ENCODE measurements around the gene ZBTB32. TPM values are rescaled to one million over a fixed set of nuclear protein-coding genes. Genes with fewer than 3 reads are reported as not detected.
A peak's percentile ranks its signal among the peaks of the same experiment; 100 is the strongest.

ZBTB32 gene
- total and polyA plus RNA-seq, 7 donors = 3.1 TPM; not detected in 6

DNA sequence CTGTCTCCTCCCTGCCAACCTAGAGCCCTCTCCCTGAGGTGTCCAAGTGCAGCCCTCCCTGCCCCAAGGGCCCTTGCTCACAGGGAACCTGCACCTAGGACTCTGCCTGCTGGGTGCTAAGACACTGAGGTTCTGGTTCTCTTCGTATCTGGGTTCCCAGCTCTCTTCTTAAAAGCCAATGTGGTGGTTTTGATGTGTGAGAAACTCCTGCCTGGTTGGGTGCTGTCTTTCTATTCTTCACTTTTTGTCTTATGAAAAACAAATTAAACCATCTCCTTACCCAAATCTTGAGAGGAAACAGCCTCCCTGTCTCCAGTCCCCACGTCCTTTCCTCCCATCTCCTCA is 9.1 kb downstream of the ZBTB32 start:
- WGBS, 2 donors = 69 to 86% methylated on average over 2 of the region's 2 CpGs
- DNase-seq = no peak
- TF ChIP-seq, protein P1, sequence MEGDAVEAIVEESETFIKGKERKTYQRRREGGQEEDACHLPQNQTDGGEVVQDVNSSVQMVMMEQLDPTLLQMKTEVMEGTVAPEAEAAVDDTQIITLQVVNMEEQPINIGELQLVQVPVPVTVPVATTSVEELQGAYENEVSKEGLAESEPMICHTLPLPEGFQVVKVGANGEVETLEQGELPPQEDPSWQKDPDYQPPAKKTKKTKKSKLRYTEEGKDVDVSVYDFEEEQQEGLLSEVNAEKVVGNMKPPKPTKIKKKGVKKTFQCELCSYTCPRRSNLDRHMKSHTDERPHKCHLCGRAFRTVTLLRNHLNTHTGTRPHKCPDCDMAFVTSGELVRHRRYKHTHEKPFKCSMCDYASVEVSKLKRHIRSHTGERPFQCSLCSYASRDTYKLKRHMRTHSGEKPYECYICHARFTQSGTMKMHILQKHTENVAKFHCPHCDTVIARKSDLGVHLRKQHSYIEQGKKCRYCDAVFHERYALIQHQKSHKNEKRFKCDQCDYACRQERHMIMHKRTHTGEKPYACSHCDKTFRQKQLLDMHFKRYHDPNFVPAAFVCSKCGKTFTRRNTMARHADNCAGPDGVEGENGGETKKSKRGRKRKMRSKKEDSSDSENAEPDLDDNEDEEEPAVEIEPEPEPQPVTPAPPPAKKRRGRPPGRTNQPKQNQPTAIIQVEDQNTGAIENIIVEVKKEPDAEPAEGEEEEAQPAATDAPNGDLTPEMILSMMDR (IDR thresholded peaks at IDR 0.05) = no peak
- TF ChIP-seq EP300 (IDR thresholded peaks at IDR 0.05) (no peak), POLR2A (IDR thresholded peaks at IDR 0.05) (no peak), POLR2AphosphoS5 (IDR thresholded peaks at IDR 0.05) (no peak)
- H3K4me1 ChIP-seq = peaks cover 0 to 17% (median 13%) of the 10 kb centered on the region in 4 donors
- no peaks in the 10 kb centered on the region for H3K27me3 ChIP-seq
- no peaks in the 10 kb centered on the region for H3K36me3 ChIP-seq
- intact Hi-C loops (cut with DNase I) = no loop called here
- H3K9me3 ChIP-seq = no peaks in the 10 kb centered on the region
- no peak overlapping the region for H3K27ac ChIP-seq
- no peak overlapping the region for H3K4me3 ChIP-seq

DNA sequence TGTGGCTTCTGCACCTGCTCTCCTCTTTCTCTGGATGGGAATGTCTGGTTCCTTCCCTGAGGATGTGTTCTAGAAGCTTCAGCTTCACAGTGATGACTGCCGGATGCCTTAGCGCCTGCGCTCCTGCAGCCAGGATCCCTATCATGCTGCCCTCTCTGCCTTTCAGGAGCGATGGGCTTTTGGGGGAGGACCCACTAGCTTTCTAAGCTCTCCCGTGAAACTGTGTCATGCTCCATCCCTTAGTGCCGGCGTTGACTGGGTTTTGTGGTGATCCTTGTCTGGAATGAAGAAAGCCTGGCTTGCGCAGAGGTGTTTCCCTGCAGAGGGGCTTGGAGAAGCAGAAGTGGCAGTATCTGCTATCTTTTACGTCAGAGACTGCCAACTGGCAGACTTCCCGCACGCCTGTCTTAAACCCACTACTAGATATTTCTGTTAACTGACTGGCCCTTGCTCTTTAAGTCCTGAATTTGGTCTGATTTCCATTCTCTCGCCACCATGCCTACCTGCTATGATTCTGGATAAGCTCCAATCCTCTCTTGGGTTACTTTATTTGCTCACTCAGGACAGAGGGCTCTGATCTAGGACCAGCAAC is 9.6 kb downstream of the ZBTB32 start:
- peaks cover 0 to 22% (median 18%) of the 10 kb centered on the region in 4 donors for H3K4me1 ChIP-seq

DNA sequence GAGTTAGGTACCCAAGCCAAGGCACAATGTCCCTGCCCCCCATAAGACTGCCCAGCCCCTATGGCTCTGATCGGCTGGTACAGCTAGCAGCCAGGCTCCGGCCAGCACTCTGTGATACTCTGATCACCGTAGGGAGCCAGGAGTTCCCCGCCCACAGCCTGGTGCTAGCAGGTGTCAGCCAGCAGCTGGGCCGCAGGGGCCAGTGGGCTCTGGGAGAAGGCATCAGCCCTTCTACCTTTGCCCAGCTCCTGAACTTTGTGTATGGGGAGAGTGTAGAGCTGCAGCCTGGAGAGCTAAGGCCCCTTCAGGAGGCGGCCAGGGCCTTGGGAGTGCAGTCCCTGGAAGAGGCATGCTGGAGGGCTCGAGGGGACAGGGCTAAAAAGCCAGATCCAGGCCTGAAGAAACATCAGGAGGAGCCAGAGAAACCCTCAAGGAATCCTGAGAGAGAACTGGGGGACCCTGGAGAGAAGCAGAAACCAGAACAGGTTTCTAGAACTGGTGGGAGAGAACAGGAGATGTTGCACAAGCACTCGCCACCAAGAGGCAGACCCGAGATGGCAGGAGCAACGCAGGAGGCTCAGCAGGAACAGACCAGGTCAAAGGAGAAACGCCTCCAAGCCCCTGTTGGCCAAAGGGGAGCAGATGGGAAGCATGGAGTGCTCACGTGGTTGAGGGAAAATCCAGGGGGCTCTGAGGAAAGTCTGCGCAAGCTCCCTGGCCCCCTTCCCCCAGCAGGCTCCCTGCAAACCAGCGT is 10.4 kb downstream of the ZBTB32 start:
- no peaks in the 10 kb centered on the region for H3K9me3 ChIP-seq
- no peak for TF ChIP-seq POLR2AphosphoS5 (IDR thresholded peaks at IDR 0.05)
- no peak for TF ChIP-seq EP300 (IDR thresholded peaks at IDR 0.05)
- TF ChIP-seq, protein P1 (IDR thresholded peaks at IDR 0.05) = no peak
- no peak for TF ChIP-seq POLR2A (IDR thresholded peaks at IDR 0.05)
- H3K4me1 ChIP-seq = peaks cover 0 to 30% (median 26%) of the 10 kb centered on the region in 4 donors
- DNase-seq = no peak
- H3K4me3 ChIP-seq = no peak overlapping the region
- 76 to 78% methylated on average over 14 of the region's 14 CpGs for WGBS, 2 donors
- H3K27ac ChIP-seq = no peak overlapping the region
- no peaks in the 10 kb centered on the region for H3K27me3 ChIP-seq
- peaks cover 0 to 4% (median 0%) of the 10 kb centered on the region in 4 donors for H3K36me3 ChIP-seq
- intact Hi-C loops (cut with DNase I) = loop anchor here (5.0 kb wide), 1 partner anchor 87 kb away; the partner anchor contains the start of gene RBM42

More for the DNA sequence above, 9.6 kb downstream of the ZBTB32 start:
- no peaks in the 10 kb centered on the region for H3K9me3 ChIP-seq
- no peaks in the 10 kb centered on the region for H3K36me3 ChIP-seq
- no peak for DNase-seq
- no peaks in the 10 kb centered on the region for H3K27me3 ChIP-seq
- WGBS, 2 donors = 79 to 85% methylated on average over 12 of the region's 12 CpGs
- TF ChIP-seq POLR2A (IDR thresholded peaks at IDR 0.05) (no peak), POLR2AphosphoS5 (IDR thresholded peaks at IDR 0.05) (no peak), EP300 (IDR thresholded peaks at IDR 0.05) (no peak)
- TF ChIP-seq, protein P1 (IDR thresholded peaks at IDR 0.05) = no peak
- H3K27ac ChIP-seq = no peak overlapping the region
- H3K4me3 ChIP-seq = no peak overlapping the region
- intact Hi-C loops (cut with DNase I) = no loop called here

DNA sequence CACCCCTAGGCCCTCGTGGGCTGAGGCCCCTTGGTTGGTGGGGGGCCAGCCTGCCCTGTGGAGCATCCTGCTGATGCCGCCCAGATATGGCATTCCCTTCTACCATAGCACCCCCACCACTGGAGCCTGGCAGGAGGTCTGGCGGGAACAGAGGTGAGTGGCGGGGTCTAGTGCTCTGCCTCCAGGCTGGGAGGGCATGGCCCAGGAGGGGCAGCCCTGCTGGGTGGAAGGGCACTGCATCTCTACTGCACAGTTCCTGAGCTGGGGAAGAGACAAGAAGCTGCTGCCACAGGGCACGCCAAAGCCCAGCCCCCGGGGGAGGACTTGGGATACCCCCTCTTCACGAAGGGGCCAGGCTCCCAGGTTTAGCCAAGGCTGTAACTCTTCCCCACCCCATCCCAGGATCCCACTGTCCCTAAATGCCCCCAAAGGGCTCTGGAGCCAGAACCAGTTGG is 11.0 kb downstream of the ZBTB32 start:
- DNase-seq = no peak
- Histone ChIP-seq H3K27me3 (no peaks in the 10 kb centered on the region), H3K4me1 (peaks cover 0 to 33% (median 28%) of the 10 kb centered on the region in 4 donors), H3K27ac (peak overlapping the region; percentile 90 to 97 (median 93)), H3K4me3 (no peak overlapping the region), H3K36me3 (peaks cover 0 to 10% (median under 1%) of the 10 kb centered on the region in 4 donors), H3K9me3 (no peaks in the 10 kb centered on the region)
- 79 to 81% methylated on average over 7 of the region's 7 CpGs for WGBS, 2 donors
- intact Hi-C loops (cut with DNase I) = loop anchor here (5.0 kb wide), 1 partner anchor 88 kb away; the partner anchor contains the start of gene RBM42
- no peak for TF ChIP-seq POLR2A (IDR thresholded peaks at IDR 0.05)
- no peak for TF ChIP-seq POLR2AphosphoS5 (IDR thresholded peaks at IDR 0.05)
- TF ChIP-seq, protein P1 (IDR thresholded peaks at IDR 0.05) = no peak
- no peak for TF ChIP-seq EP300 (IDR thresholded peaks at IDR 0.05)
